Spleen (tissue), 11 donors: ENCODE measurements around the gene CUBN. TPM values are rescaled to one million over a fixed set of nuclear protein-coding genes. Genes with fewer than 3 reads are reported as not detected.

ENCODE experiments used
- DNase-seq: peaks from one replicate; pipeline ENCODE4 v3.0.0-alpha.2; 2020
- H3K27ac ChIP-seq, 8 donors: fragments of 200-600 bp; sonication (generic) in 7 of 8; 1 replicate in 4 of 8; 2 replicates in 4 of 8; pipeline versions ENCODE4 v1.5.0 to v1.8.0; 2016 to 2021; ENCODE audit warnings: inconsistent platforms in 4 of 8, mild to moderate bottlenecking in 4 of 8, moderate library complexity in 1 of 8
- H3K27me3 ChIP-seq, 7 donors: fragments of 200-600 bp; sonication (generic) in 6 of 7; replicated peaks in 1 of 7; 1 replicate in 4 of 7; 2 replicates in 3 of 7; pipeline versions ENCODE4 v1.5.0 to v1.8.0; 2016 to 2021; ENCODE audit warnings: inconsistent platforms in 3 of 7, mild to moderate bottlenecking in 1 of 7
- H3K36me3 ChIP-seq, 6 donors: fragments of 200-600 bp; sonication (generic) in 5 of 6; 1 replicate in 4 of 6; 2 replicates in 2 of 6; pipeline versions ENCODE4 v1.5.0 to v1.8.0; 2016 to 2021; ENCODE audit warnings: inconsistent platforms in 2 of 6
- H3K4me1 ChIP-seq, 6 donors: fragments of 200-600 bp; sonication (generic) in 5 of 6; 1 replicate in 3 of 6; 2 replicates in 3 of 6; pipeline versions ENCODE4 v1.5.0 to v1.8.0; 2016 to 2021; ENCODE audit warnings: inconsistent platforms in 3 of 6
- H3K4me3 ChIP-seq, 8 donors: fragments of 200-600 bp; sonication (generic) in 7 of 8; 1 replicate in 4 of 8; 2 replicates in 4 of 8; pipeline versions ENCODE4 v1.5.0 to v1.8.0; 2016 to 2021; ENCODE audit warnings: inconsistent platforms in 4 of 8, mild to moderate bottlenecking in 4 of 8, moderate library complexity in 2 of 8
- H3K9me3 ChIP-seq, 8 donors: fragments of 200-600 bp; sonication (generic) in 7 of 8; 1 replicate in 4 of 8; 2 replicates in 4 of 8; pipeline versions ENCODE4 v1.5.0 to v1.8.0; 2016 to 2021; ENCODE audit warnings: inconsistent platforms in 4 of 8
- CTCF ChIP-seq, 11 experiments: fragments of 200-600 bp in 7 of 11; fragments of 450-650 bp in 4 of 11; sonication (generic) in 4 of 11; IDR thresholded peaks in 8 of 11; conservative IDR thresholded peaks in 3 of 11; 1 replicate in 7 of 11; 2 replicates in 4 of 11; pipeline versions ENCODE4 v1.4.0 to v1.8.0; 2016 to 2021; ENCODE audit warnings: antibody characterized with exemption in 11 of 11, inconsistent platforms in 4 of 11, mild to moderate bottlenecking in 1 of 11
- POLR2A ChIP-seq, 3 donors: fragments of 450-650 bp; IDR thresholded peaks; one replicate each; pipeline ENCODE4 v1.5.1; 2017; ENCODE audit warnings: antibody characterized with exemption in 3 of 3, mild to moderate bottlenecking in 1 of 3
- POLR2AphosphoS5 ChIP-seq, 3 donors: sonication (generic); formaldehyde crosslinking; IDR thresholded peaks; one replicate each; pipeline ENCODE4 v1.5.1; 2017; ENCODE audit warnings: antibody characterized with exemption in 3 of 3
- WGBS, 5 donors: extraction: QIAGEN DNeasy Blood & Tissue Kit in 3 of 5; methylation state at CpG; one replicate each; pipeline versions ENCODE4 v1.1.5 to v1.1.7; 2013 to 2018; 5-methylcytosine and 5-hydroxymethylcytosine counted together
- intact Hi-C: fragments of 100-400 bp; cut with DNase I; formaldehyde crosslinking; loops from one replicate; pipeline ENCODE4 v1.15.0; 2023; ENCODE audit warnings: low total_unique reads
- polyA plus RNA-seq, 3 donors: library from polyadenylated mRNA; stranded (reverse); fragments of 200-250 nt; gene quantifications; one replicate each; pipeline ENCODE4 v1.2.1, GENCODE V29; 2013
- total RNA-seq, 7 donors: library from RNA; depleted of rRNA in 3 of 7; stranded (reverse); fragments of >200 nt in 3 of 7; fragmentation: NEBNext Ultra II Directional in 4 of 7; extraction: Animal tissue kit (Norgen Biotek cat#: 25700) in 4 of 7; gene quantifications; one replicate each; pipeline versions ENCODE4 v1.1.0 to v1.2.1, GENCODE V29; 2016 to 2021
- donor health status: healthy with polysubstance abuse.
- donor health status: DM: no; HTN: no; CAD: no; lungs with moderate emphysema.
- donor health status: DM: no; HTN: no; CAD: no.
- donor health status: Bipolar disorder and iron deficiency.
- donor health status: healthy.
- donor health status: DM: no; HTN: no; CAD: no.
- donor health status: DM: yes; HTN: yes; CAD: no.

Gene CUBN
- total and polyA plus RNA-seq, 10 donors = 0.24 to 12.1 (median 5.4) TPM

- no peaks in the 10 kb centered on the region for H3K27me3 ChIP-seq
- H3K4me1 ChIP-seq = peaks cover 0 to 28% (median 7%) of the 10 kb centered on the region in 6 donors
- WGBS, 5 donors = 24 to 34% (median 30%) methylated on average over 6 of the region's 6 CpGs
- peak overlapping the region; percentile 54 to 84 (median 79) for H3K27ac ChIP-seq
- intact Hi-C loops = no loop called here
- peaks cover 0 to 5% (median 0%) of the 10 kb centered on the region in 8 donors for H3K9me3 ChIP-seq
- H3K36me3 ChIP-seq = no peaks in the 10 kb centered on the region
- DNase-seq = no peak
- no peak overlapping the region for H3K4me3 ChIP-seq
- TF ChIP-seq POLR2AphosphoS5 (IDR thresholded peaks at IDR 0.05) = no peak
- TF ChIP-seq CTCF (IDR thresholded peaks at IDR 0.05 in 8 of 11, conservative IDR thresholded peaks at IDR 0.05 in 3 of 11) = peak in 1 of 11 experiments; percentile 3
Measured at GRCh38 chr10:16996530-16996964, 133.1 kb downstream of the CUBN start.

GRCh38 chr10:16995867-16996529 is 133.6 kb downstream of the CUBN start:
- Histone ChIP-seq H3K9me3 (peaks cover 0 to under 1% (median 0%) of the 10 kb centered on the region in 8 donors), H3K36me3 (no peaks in the 10 kb centered on the region), H3K4me1 (peaks cover 0 to 26% (median 6%) of the 10 kb centered on the region in 6 donors), H3K27ac (peak overlapping the region; percentile 54 to 84 (median 79)), H3K4me3 (no peak overlapping the region), H3K27me3 (no peaks in the 10 kb centered on the region)
- no peak for DNase-seq
- WGBS, 5 donors = 16 to 24% (median 21%) methylated on average over 6 of the region's 6 CpGs
- intact Hi-C loops = no loop called here
- TF ChIP-seq CTCF (IDR thresholded peaks at IDR 0.05 in 8 of 11, conservative IDR thresholded peaks at IDR 0.05 in 3 of 11) = no peak
- peak in 1 of 3 donors; percentile 68 for TF ChIP-seq POLR2AphosphoS5 (IDR thresholded peaks at IDR 0.05)
- no peak for TF ChIP-seq POLR2A (IDR thresholded peaks at IDR 0.05)

GRCh38 chr10:16993186-16993585 is 136.4 kb downstream of the CUBN start:
- DNase-seq = no peak
- intact Hi-C loops = no loop called here
- 60 to 76% (median 66%) methylated on average over 4 of the region's 4 CpGs for WGBS, 5 donors
- Histone ChIP-seq H3K36me3 (no peaks in the 10 kb centered on the region), H3K27ac (peak overlapping the region in 3 of 8 donors; percentile 15 to 54 (median 25)), H3K9me3 (no peaks in the 10 kb centered on the region), H3K4me1 (peaks cover 0 to 26% (median 6%) of the 10 kb centered on the region in 6 donors), H3K4me3 (no peak overlapping the region), H3K27me3 (no peaks in the 10 kb centered on the region)
- TF ChIP-seq POLR2AphosphoS5 (IDR thresholded peaks at IDR 0.05) = no peak
- no peak for TF ChIP-seq POLR2A (IDR thresholded peaks at IDR 0.05)

GRCh38 chr10:16992611-16993119 is 136.9 kb downstream of the CUBN start:
- no peaks in the 10 kb centered on the region for H3K36me3 ChIP-seq
- no peak overlapping the region for H3K4me3 ChIP-seq
- no peaks in the 10 kb centered on the region for H3K9me3 ChIP-seq
- intact Hi-C loops = no loop called here
- DNase-seq = no peak
- TF ChIP-seq CTCF (IDR thresholded peaks at IDR 0.05 in 8 of 11, conservative IDR thresholded peaks at IDR 0.05 in 3 of 11) = no peak
- no peak for TF ChIP-seq POLR2AphosphoS5 (IDR thresholded peaks at IDR 0.05)
- TF ChIP-seq POLR2A (IDR thresholded peaks at IDR 0.05) = no peak
- H3K4me1 ChIP-seq = peaks cover 0 to 26% (median 6%) of the 10 kb centered on the region in 6 donors
- WGBS, 5 donors = 62 to 78% (median 68%) methylated on average over 10 of the region's 10 CpGs
- no peaks in the 10 kb centered on the region for H3K27me3 ChIP-seq
- peak overlapping the region in 3 of 8 donors; percentile 15 to 54 (median 25) for H3K27ac ChIP-seq
